GM23338 (cell line): Measurements from ENCODE around the gene DENND11. TPM values are rescaled to one million over a fixed set of nuclear protein-coding genes. Genes with fewer than 3 reads are reported as not detected.

Experiments used
- ATAC-seq: fragments of 200-7000 bp; cut with Tn5 transposase; 3 replicates; pipeline ENCODE4 v1.9.1; 2020
- DNase-seq: peaks from one replicate; pipeline ENCODE4 v3.0.0-alpha.2; 2015; ENCODE audit warnings: low spot score
- H2AFZ ChIP-seq: fragments of 200-600 bp; sonication (generic); 2 replicates; pipeline ENCODE4 v1.8.0; 2016; ENCODE audit warnings: antibody characterized with exemption, mild to moderate bottlenecking, moderate library complexity
- H3F3A ChIP-seq: fragments of 200-600 bp; sonication (generic); replicated peaks from 2 replicates; pipeline ENCODE4 v1.8.0; 2017; ENCODE audit warnings: antibody characterized with exemption, mixed run types, low read depth
- H3K27ac ChIP-seq: fragments of 200-600 bp; sonication (generic); 2 replicates; pipeline ENCODE4 v1.6.1; 2016; ENCODE audit warnings: low read depth
- H3K27me3 ChIP-seq: fragments of 200-600 bp; sonication (generic); 2 replicates; pipeline ENCODE4 v1.8.0; 2016; ENCODE audit warnings: mild to moderate bottlenecking, mixed run types, moderate library complexity; ENCODE audit not compliant: insufficient read depth
- H3K36me3 ChIP-seq: fragments of 200-600 bp; sonication (generic); 2 replicates; pipeline ENCODE4 v1.8.0; 2016; ENCODE audit warnings: mild to moderate bottlenecking; ENCODE audit not compliant: insufficient read depth
- H3K4me1 ChIP-seq: fragments of 200-600 bp; sonication (generic); 2 replicates; pipeline ENCODE4 v1.8.0; 2016; ENCODE audit warnings: mild to moderate bottlenecking, moderate library complexity; ENCODE audit not compliant: insufficient read depth
- H3K4me2 ChIP-seq: fragments of 200-600 bp; sonication (generic); 2 replicates; pipeline ENCODE4 v1.7.1; 2017; ENCODE audit warnings: mixed run types
- H3K4me3 ChIP-seq: fragments of 200-600 bp; sonication (generic); 2 replicates; pipeline ENCODE4 v1.6.1; 2016; ENCODE audit warnings: mixed run types
- H3K79me2 ChIP-seq: fragments of 200-600 bp; sonication (generic); replicated peaks from 2 replicates; pipeline ENCODE4 v1.8.0; 2017; ENCODE audit warnings: mild to moderate bottlenecking; ENCODE audit not compliant: insufficient read depth
- H3K9me2 ChIP-seq: fragments of 200-600 bp; sonication (generic); 2 replicates; pipeline ENCODE4 v1.8.0; 2017; ENCODE audit not compliant: insufficient read depth
- H4K20me1 ChIP-seq: fragments of 200-600 bp; sonication (generic); replicated peaks from 2 replicates; pipeline ENCODE4 v1.8.0; 2017; ENCODE audit warnings: mild to moderate bottlenecking; ENCODE audit not compliant: insufficient read depth
- H3K27ac Mint-ChIP-seq: 2 replicates; pipeline ENCODE4 v1.8.0; 2020; ENCODE audit warnings: inconsistent platforms, mild to moderate bottlenecking, moderate library complexity, mixed read lengths
- H3K27me3 Mint-ChIP-seq: 3 replicates; pipeline ENCODE4 v1.8.0; 2022; ENCODE audit warnings: low read depth, mild to moderate bottlenecking, moderate library complexity, mixed read lengths, inconsistent platforms; ENCODE audit not compliant: insufficient read depth, poor library complexity
- H3K36me3 Mint-ChIP-seq: 3 replicates; pipeline ENCODE4 v1.8.0; 2021; ENCODE audit warnings: low read depth, mild to moderate bottlenecking, inconsistent platforms, moderate library complexity, mixed read lengths
- H3K4me1 Mint-ChIP-seq: 3 replicates; pipeline ENCODE4 v1.8.0; 2020; ENCODE audit warnings: mild to moderate bottlenecking, inconsistent platforms, mixed read lengths
- H3K4me3 Mint-ChIP-seq: 3 replicates; pipeline ENCODE4 v1.8.0; 2021; ENCODE audit warnings: moderate library complexity, mild to moderate bottlenecking, inconsistent platforms, mixed read lengths
- H3K9me3 Mint-ChIP-seq: 3 replicates; pipeline ENCODE4 v1.8.0; 2020; ENCODE audit warnings: moderate library complexity, mild to moderate bottlenecking, inconsistent platforms, mixed read lengths
- EZH2 ChIP-seq: fragments of 200-600 bp; sonication (generic); IDR thresholded peaks from one replicate; pipeline ENCODE4 v1.8.0; 2017; ENCODE audit warnings: antibody characterized with exemption, mild to moderate bottlenecking, low read depth; ENCODE audit not compliant: unreplicated experiment
- NANOG ChIP-seq: IDR thresholded peaks from 2 replicates; pipeline ENCODE4 v1.6.1; 2016; ENCODE audit warnings: antibody characterized with exemption, borderline replicate concordance
- POLR2AphosphoS5 ChIP-seq: IDR thresholded peaks from 2 replicates; pipeline ENCODE4 v1.6.1; 2016; ENCODE audit warnings: antibody characterized with exemption, low read depth
- ZNF114 ChIP-seq: fragments of 250-450 bp; sonication (Bioruptor Pico); IDR thresholded peaks from 2 replicates; pipeline ENCODE4 v1.5.0; 2020; ENCODE audit warnings: mild to moderate bottlenecking, moderate library complexity
- ZNF462 ChIP-seq: fragments of 250-450 bp; sonication (Bioruptor Pico); IDR thresholded peaks from 2 replicates; pipeline ENCODE4 v1.5.0; 2020; ENCODE audit warnings: mild to moderate bottlenecking, moderate library complexity
- polyA plus RNA-seq: library from polyadenylated mRNA; unstranded; fragments of >200 nt; fragmentation: Nextera tagmentation; extraction: Ambion mirVana; gene quantifications from 2 replicates; pipeline ENCODE4 v1.2.1, GENCODE V29; 2016
- total RNA-seq: library from RNA; depleted of rRNA; stranded (reverse); fragments of >200 nt; shearing (Covaris generic); gene quantifications from 2 replicates; pipeline ENCODE4 v1.2.3, GENCODE V29; 2014

DENND11 gene
- total and polyA plus RNA-seq, 2 experiments from 2014 or later, result 5.1 to 29.5 TPM

DNA sequence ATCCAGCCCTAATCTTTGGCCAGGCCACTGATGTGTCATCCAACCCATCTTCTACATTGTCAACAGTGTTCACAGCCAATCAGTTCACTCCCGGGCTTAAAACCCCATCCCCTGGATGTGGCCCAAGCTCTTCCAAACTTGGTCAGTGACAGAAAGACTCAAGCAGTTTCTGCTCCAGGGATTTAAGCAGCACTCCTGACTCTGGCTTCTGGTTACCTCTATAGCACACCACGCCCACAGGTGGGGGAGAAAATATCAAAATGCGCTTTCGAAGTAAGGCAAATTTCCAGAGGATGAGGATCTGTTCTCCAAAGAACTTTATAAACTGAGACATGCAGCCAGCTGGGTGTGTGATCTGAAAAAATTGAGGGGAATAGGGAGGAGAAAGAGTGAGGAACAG is 35.9 kb downstream of the DENND11 start (continued):
- TF ChIP-seq ZNF462 (CRISPR knock-in tag) (no peak), EZH2 (no peak), NANOG (no peak)

GRCh38 chr7:141665208-141666035 is 36.5 kb downstream of the DENND11 start:
- H3K79me2 ChIP-seq, result no peaks in the 10 kb centered on the region
- H3K36me3 ChIP-seq, result peaks cover 24% of the 10 kb centered on the region
- H3K27ac ChIP-seq, result no peak overlapping the region
- Mint-ChIP-seq H3K4me3 (no peak overlapping the region), H3K9me3 (no peaks in the 10 kb centered on the region), H3K27ac (no peak overlapping the region), H3K27me3 (peaks cover 7% of the 10 kb centered on the region), H3K36me3 (peaks cover 39% of the 10 kb centered on the region), H3K4me1 (no peaks in the 10 kb centered on the region)
- H3K9me2 ChIP-seq, result no peaks in the 10 kb centered on the region
- no peaks in the 10 kb centered on the region for H3F3A ChIP-seq
- H3K4me2 ChIP-seq, result no peak overlapping the region
- H3K4me3 ChIP-seq, result no peak overlapping the region
- ATAC-seq (no peak), DNase-seq (no peak)
- H3K27me3 ChIP-seq, result no peaks in the 10 kb centered on the region
- H2AFZ ChIP-seq, result no peak overlapping the region
- no peaks in the 10 kb centered on the region for H4K20me1 ChIP-seq
- no peak for TF ChIP-seq POLR2AphosphoS5
- no peak for TF ChIP-seq ZNF114 (CRISPR knock-in tag)
- no peaks in the 10 kb centered on the region for H3K4me1 ChIP-seq
